Retinal pigment epithelial cell (primary cell): ENCODE results near the gene USH1G.

Experiments
- DNase-seq: peaks from one replicate; pipeline ENCODE4 v3.0.0-alpha.2; 2010; ENCODE audit warnings: low read depth
- H3K4me3 ChIP-seq: 2 replicates; pipeline ENCODE4 v1.5.1; 2011; ENCODE audit warnings: mild to moderate bottlenecking, low read length, control low read depth, moderate library complexity
- TF ChIP-seq, protein P1 (sequence below): conservative IDR thresholded peaks from 2 replicates; pipeline ENCODE4 v1.5.1; 2011; ENCODE audit warnings: low read depth, low read length, control low read depth, inconsistent platforms

Gene USH1G

DNA sequence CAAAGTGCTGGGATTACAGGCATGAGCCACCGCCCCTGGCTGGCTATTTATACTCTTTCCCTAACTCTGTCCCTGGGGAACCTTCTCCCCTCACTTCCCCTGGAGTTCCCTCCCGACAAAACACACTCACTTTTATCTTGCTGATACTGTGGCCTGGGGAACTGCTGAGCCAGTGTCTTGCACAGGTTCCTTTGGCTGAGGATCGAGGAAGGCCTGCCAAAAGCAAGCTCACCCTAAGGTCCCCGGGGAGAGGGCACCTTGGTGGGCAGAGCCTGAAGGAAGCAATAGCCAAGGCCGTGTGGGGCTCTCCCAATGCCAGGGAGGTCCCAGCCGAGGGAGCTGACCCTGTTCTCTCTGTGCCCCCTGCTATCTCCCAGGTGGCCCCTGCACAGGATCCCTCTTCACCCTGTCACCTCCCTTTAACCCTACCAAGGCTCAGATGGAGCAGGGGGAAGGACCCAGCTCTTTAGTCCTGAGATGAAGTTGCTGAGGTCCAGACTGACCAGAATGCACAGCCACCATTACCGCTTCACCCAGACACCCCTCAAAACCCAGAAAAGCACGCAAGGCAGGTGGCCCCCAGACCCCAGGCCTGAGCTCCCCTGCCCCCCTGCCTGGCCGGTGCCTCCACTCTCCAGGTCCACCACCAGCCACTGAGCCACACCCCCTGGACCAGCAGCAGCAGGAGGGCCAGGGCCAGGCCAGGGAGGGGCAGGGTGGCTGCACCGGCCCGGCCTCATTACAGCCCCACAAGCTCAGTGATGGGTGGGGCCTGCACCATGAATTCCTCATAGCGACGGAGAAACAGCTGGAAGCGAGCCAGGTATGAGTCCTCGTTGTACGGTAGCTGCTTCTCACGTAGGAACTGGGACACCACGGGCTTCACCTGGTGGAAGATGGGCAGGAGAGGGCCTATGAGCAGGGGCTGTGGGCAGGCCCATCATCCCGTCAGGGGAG lies 45.2 kb downstream of the USH1G start:
- no peak for DNase-seq
- TF ChIP-seq, protein P1, sequence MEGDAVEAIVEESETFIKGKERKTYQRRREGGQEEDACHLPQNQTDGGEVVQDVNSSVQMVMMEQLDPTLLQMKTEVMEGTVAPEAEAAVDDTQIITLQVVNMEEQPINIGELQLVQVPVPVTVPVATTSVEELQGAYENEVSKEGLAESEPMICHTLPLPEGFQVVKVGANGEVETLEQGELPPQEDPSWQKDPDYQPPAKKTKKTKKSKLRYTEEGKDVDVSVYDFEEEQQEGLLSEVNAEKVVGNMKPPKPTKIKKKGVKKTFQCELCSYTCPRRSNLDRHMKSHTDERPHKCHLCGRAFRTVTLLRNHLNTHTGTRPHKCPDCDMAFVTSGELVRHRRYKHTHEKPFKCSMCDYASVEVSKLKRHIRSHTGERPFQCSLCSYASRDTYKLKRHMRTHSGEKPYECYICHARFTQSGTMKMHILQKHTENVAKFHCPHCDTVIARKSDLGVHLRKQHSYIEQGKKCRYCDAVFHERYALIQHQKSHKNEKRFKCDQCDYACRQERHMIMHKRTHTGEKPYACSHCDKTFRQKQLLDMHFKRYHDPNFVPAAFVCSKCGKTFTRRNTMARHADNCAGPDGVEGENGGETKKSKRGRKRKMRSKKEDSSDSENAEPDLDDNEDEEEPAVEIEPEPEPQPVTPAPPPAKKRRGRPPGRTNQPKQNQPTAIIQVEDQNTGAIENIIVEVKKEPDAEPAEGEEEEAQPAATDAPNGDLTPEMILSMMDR = no peak
- H3K4me3 ChIP-seq = no peak overlapping the region

DNA sequence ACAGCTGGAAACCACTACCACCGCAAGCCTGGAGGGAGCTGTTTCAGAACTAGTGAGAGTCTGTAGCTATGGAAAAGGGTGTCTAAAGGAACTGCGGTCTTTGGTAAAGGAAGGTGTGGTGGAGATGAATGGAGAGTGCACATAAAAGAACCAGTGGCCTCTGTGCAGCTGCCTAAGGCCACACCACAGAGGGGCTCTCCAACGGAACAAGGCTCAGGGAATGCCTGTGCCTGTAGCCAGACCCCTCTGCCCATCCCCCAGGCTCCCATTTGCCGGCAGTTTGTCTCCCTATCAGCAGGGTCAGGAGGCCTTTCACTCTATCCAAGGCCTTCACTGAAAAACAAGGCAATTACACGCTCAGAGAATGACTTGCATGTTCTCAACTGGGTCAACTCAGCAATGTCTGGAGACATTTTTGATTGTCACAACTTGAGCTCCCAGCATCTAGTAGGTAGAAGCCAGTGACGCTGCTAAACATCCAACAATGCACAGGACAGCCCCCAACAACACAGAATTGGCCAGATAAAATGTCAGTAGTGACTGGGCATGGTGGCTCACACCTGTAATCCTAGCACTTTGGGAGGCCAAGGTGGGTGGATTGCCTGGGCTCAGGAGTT lies 47.0 kb downstream of the USH1G start:
- no peak overlapping the region for H3K4me3 ChIP-seq
- TF ChIP-seq, protein P1 = no peak
- DNase-seq = no peak

DNA sequence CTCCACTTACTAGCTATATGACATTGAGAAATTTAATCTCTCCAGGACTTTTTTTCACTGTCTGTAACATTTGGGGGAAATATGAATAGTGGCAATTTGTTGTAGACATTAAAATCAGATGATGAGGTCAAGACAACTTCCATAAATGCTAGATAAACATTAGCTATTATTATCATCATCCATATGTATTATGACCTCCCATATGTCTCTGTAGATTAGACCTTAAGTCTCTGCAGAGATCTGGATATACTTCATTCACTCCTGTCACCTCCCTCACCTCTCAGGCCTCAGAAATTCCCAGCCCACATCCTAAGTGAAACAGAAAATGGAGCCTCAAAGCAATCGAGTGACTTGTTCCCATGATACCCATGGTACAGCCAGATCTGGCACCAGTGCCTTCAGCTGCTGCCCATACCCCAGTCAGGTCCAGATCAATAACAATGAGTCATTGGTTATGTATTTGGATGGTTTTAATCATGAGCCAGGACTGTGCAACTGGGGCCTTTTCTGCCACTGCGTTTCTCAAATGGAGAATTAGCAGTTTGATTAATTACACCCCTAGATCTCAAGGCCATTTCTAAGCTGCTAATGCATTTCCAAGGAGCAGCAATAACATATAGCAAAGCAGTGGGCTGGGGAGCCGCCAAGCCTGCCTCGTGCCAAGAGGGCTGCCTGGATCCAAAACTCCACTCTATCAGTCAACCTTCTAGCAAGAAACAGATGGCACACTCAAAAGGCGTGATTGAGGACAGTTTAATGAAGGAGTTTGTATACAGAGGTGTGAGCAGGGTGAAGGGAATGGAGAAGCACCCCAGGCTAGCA lies 47.7 kb downstream of the USH1G start:
- DNase-seq = no peak
- H3K4me3 ChIP-seq = no peak overlapping the region
- TF ChIP-seq, protein P1 = no peak

DNA sequence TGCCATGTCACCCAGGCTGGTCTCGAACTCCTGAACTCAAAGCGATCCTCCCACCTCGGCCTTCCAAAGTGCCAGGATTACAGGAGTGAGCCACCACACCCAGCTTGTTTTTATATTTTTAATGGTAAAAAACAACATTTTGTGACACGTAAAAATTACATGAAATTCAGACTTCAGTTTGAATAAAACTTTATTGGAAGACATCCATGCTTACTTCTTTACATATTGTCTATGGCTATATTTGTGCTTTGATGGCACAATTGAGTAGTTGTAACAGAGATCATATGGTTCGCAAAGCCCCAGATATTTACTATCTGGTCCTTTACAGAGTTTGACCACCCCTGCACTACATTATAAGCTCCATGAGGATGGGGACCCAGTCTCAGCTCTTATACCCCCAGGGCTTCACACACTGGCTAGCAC lies 48.4 kb downstream of the USH1G start:
- no peak for DNase-seq
- TF ChIP-seq, protein P1 = no peak
- H3K4me3 ChIP-seq = no peak overlapping the region

DNA sequence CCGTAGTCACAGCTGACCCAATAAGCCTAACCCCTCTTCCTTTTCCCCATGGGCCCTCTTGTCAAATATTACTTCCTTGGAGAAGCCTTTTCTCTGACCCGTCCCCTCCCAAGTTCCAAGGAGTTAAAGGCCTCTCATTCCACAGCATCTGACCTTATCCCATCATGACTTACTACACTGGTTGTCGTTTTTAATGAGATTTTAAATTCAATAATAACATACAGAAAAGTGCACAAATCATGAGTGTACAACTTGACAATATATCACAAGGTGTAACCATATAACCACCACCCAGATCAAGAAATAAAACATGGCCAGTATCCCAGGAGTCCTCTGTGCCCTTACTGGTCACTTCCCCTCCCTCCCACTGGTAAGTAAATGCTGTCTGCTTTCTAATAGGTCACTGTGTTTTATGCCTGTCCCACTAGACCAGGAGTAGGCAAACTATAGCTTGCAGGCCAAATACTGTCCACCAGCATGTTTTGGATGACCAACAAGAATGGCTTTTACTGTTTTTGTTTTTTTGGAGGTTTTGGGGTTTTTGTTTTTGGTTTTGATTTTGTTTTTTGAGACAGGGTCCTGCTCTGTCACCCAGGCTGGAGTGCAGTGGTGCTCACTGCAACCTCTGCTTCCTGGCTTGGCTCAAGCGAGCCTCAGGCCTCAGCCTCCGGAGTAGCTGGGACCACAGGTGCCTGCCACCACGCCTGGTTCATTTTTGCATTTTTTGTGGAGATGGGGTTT lies 49.0 kb downstream of the USH1G start:
- DNase-seq = no peak
- H3K4me3 ChIP-seq = peak overlapping the region; percentile 89
- TF ChIP-seq, protein P1 = no peak

DNA sequence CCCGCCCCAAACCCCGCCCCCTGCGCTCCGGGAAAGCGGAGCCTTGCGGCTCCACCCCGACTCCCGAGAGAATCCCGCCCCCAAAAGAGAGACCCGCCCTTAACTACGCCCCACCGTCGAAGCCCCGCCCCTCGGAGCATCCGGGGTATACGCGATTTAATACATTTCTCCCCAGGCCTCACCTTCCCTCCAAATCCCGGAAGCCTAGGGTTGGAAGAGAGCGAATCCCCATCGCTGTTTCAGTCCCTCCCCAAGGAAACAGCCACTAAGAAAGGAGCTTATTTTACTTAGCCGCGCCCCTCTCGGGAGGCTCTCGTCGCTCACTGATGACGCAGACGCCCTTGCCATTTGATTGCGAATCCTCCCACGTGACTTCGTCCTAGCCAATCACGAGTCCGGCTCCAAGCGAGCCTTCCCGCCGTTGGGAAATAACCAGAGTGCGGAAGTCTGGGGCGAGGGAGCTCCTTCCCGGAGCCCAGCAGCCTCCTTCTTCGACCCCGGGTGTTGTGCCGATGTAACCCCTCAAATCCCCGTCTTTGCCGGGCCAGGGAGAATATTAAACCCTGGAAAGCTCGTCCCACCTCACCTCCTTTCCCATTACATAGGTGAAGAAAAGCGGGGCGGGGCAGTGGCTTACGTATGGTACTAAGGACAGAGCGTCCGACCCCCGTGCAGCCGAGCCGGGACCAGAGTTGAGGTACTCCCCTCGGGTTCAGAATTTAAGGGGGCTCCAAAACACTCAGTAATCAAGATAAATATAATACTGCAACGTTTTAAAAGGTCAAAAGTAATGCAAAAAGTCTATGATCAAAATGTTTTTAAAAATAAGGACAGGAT lies 49.8 kb downstream of the USH1G start:
- DNase-seq = peak; percentile 99
- TF ChIP-seq, protein P1 = no peak
- peak overlapping the region; percentile 89 for H3K4me3 ChIP-seq
